GM19463 (cell line): Measurements from ENCODE around the gene NHLRC4.
A peak's percentile ranks its signal among the peaks of the same experiment; 100 is the strongest.

Experiments used
- ATAC-seq: cut with Tn5 transposase; IDR thresholded peaks from one replicate; pipeline ENCODE4 v1.9.1; 2021; ENCODE audit warnings: mild to moderate bottlenecking, moderate library complexity; ENCODE audit not compliant: unreplicated experiment

Gene NHLRC4

DNA sequence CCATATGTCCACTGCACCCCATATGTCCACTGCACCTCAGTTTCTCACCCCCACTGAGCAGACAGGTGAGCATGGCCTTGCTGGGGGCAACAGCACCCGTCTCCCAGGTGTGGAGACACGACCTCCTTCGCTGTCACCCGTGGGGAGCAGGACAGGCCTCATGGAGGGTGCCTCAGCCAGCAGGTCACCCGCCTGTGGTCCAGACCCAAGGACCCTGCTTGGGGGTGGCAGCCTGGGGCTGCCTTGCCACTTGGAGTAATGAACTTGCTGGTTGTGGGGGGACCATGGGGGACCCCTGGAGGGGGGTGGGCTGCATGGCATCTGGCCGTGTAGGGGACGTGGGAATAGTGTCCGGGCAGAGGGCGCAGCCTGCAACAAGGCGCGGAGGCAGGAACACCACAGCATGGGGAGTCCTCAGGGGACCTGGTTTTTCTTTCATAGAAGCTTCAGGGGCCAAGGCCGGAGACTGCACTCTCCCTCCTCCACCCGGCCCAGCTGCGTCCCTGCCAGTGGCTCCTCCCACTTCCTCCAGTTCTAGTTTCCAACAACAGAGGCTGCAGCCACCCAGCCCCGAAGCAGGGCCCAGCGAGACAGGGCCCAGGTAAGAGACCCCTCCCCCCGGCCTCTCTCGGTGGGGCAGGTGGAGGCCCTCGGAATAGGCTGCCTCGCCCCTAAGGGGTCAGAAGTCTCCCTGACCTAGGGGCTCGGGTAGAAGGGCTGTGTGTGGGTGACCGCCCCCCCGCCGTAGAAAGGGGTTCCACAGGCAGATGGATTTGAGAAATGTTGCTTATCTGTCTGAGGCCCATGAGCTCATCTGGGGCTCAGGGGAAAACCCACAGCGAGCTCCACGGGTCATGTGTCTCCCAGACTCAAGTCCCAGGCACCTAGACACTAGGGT is at the start of gene NHLRC4:
TSS of gene NHLRC4 (plus strand) at position 531 of the 898 bp plus-strand sequence. CDS start 1,043 bp downstream, outside the sequence.
- peak; percentile 53 for ATAC-seq

GRCh38 chr16:518858-519257 is 47.9 kb upstream of the NHLRC4 start:
- no peak for ATAC-seq

GRCh38 chr16:519425-519824 is 47.4 kb upstream of the NHLRC4 start:
- no peak for ATAC-seq

GRCh38 chr16:519841-520687 is 46.7 kb upstream of the NHLRC4 start:
- no peak for ATAC-seq

DNA sequence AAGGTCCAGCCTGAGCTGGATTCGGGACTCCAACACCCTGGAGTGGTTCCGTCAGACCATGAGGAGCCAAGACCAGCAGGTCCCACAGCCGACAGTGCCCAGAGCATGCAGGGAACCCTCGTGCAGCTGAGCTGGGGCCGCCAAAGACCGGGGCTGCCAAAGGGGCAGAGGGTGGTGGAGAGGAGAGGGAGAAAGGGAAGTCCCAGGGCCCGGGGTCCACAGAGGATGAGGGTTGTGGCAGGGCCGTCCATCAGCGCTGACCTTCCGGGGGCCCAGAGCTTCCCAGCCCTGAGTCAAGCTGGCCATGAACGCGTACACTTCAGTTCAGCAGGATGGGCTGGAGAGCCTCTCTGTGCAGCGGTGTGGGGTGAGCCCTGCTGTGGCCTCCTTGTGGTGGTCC is 46.0 kb upstream of the NHLRC4 start:
- no peak for ATAC-seq

DNA sequence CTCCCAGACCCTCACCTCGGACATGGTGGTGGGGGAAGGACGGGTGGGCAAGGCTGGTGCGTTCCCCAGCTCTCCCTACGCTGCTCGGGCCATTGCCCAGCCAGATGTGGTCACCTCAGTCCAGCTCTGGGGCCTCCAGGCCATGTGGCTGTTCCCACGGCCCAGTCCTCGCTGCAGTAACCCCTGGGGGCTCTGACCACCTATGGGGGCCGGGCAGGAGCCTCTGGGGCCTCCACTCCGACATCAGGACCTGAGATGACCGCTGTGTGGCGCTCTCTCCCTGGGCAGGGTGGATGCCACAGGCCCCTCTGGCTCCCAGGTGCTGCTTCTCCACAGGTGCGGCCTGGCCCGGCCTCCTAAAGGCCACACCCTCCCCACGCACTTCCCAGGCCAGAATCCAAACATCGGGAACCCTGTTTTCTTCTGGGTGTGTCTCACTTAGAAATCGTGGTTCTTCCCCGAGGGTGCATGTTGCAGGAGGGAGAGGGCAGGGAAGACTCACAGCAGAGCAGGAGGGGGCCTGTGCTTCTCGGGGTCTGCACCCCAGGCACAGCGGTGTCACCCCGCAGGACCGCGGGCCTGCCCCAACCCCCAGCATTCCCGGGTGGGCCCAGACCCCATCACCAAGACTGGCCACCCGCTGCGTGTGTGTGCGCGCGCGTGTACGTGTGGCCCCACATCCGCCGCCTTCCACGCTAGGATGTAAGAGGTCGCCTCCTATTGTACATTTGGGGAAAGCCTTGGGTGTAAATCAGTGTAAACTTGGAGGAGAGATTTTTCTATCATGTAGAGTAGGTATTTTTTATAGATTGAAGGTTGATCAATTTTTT is 45.2 kb upstream of the NHLRC4 start:
- no peak for ATAC-seq

DNA sequence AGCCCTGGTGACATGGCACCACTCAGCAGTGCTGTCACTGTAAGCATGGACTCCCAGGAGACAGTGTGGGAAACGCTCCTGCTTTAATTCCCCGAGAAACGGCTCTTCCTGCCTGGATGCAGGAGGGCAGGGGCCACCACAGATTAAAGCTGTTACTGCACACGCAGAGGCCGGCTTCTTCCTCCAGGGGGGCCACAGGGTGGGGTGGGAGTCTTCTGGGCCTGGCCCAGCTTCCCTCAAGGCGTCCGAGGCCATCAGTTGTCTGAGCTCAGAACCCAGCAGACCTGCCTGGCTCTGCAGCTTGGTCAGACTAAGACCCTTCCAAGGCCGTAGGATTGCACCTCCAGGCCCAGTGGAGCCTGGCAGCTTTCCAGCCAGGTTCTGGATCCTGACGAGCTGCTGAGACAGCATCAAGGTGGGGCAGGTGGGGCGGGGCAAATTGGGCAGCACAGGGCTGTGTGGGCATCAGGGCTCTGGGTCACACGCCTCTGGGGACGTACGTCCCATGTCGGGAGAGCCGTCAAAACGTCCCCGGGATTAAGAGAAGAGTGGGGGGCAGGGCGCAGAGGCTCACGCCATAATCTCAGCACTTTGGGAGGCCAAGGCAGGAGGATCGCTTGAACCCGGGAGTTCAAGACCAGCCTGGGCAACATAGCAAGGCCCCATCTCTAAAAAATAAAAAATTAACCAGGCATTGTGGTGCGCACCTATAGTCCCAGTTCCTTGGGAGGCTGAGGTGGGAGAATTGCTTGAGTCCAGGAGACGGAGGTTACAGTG is 44.3 kb upstream of the NHLRC4 start:
- no peak for ATAC-seq

DNA sequence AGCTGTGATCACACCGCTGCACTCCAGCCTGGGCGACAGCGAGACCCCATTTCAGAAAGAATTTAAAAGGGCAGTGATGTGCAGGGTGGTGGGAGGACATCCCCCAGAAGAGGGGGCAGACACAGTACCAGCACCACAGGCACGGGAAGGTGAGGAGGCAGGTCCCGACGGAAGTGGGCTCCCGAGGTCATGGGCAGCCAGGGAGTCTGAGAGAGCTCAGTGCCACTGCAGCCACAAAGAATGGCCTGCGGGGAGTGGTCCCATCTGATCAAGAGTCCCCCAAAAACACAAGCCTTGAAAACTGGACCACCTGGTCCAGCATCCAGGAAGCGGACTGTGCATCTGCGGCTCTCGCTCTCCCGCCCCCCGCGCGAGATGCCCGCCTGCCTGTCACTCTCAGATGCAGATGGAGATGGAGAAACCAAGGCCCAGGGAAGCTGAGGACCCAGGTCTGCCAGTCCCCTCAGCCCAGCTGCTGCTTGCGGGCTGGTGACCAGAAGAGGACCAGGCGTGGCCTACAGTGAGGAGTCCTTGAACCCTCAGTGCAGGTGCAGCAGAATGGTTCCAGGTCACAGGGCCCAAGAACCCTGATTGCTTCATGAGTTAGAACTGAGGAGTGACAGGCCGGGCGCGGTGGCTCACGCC is 43.6 kb upstream of the NHLRC4 start:
- ATAC-seq: no peak

- no peak for ATAC-seq
Measured at GRCh38 chr16:524274-525040, 42.3 kb upstream of the NHLRC4 start.

DNA sequence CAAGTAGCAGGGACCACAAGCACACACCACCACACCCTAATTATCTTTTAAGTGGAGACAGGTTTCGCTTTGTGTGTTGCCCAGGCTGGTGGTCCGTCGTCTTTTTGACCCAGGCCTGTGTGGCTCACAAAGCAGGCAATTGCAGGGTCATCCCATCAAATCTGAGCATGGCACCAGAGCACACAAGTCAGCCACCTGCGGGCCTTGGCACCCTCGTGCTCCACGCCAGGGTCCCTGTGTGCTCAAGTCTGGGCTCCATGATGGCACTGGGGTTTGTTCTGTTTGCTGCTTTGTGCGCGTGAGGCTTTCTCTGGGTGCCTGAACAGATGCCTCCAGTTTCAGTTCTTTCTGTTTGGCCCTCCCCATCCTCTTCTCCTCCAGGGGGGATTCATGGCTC is 41.7 kb upstream of the NHLRC4 start:
- ATAC-seq: no peak

DNA sequence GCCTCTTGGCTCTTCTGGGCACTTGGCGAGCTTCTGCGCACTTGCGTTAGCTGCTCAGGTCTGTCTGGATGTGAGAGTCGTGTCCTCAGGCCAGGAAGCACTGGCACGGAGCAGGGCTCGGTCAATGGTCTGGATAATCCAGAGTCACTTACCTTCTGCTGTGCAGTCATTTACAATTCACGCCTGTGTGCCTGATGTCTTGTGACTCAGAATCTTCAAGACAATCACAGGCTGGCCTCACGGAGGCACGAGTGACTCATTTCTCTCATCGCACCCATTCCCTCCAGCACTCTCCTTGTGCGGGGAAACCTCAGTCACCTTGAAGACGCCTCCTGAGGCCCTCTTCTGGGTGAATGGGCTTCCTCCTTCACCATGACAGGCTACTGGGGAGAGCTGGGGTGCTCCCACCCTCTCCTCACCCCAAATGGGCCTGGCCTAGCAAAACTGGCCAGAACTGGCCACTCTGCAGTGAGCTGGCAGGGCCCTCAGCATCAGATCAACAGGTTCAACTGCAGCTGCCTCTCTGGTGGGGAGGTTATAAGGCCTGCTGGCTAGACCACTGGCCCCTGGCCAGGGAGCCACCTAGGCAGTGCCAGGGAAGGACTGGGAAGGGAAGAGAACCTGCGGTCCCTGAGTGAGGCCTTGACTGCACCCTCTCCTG is 41.2 kb upstream of the NHLRC4 start:
- no peak for ATAC-seq

- no peak for ATAC-seq
Measured at GRCh38 chr16:526181-527014, 40.4 kb upstream of the NHLRC4 start.

GRCh38 chr16:527015-527903 is 39.5 kb upstream of the NHLRC4 start, which contains the start of gene CAPN15:
Gene CAPN15 (plus strand): TSS chr16:527712. CDS start chr16:546839, 19,127 bp downstream.
- ATAC-seq: peak; percentile 70

DNA sequence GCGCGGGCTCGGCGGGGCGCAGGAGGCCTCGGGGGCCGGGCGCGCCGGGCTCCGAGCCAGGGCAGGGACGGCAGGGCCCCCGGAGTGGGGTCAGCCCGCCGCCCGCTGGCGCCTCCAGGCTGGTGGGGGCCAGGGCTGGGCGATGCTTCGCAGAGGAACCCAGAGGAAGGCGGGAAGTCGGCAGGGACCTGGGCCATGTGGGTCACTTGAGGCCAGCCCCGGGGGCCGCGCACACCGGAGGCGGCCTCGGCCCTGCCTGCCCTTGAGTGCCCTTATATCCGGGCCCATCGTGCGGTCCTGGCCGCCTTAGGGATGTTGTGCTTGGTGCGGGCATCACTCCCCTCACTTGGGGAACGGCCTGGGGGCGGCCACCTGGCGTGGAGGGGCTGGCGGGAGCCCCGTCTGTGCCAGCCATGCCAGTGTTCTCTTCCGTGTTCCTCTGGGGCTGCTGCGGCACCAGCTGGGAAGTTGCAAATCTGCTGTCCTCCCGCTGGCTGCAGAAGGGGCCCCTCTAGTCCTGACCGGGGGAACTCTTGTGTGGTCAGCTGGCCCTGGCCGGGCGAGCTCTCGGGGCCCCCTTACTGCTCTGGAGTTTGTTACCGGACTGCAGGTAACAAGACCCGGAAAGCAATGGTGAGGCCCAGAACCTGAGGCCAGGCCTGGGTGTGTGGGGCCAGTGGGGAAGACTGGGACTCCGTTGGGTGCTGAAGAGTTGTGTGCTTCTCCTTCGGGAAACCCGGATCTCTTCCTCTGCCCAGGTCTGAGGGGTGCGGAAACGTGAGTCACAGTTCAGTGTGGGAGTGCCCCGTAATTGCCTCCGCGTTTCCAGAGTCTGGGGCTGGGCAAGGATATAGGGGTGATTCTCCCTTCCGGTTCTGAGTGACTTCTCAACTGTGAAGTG is 38.4 kb upstream of the NHLRC4 start:
- ATAC-seq: no peak

DNA sequence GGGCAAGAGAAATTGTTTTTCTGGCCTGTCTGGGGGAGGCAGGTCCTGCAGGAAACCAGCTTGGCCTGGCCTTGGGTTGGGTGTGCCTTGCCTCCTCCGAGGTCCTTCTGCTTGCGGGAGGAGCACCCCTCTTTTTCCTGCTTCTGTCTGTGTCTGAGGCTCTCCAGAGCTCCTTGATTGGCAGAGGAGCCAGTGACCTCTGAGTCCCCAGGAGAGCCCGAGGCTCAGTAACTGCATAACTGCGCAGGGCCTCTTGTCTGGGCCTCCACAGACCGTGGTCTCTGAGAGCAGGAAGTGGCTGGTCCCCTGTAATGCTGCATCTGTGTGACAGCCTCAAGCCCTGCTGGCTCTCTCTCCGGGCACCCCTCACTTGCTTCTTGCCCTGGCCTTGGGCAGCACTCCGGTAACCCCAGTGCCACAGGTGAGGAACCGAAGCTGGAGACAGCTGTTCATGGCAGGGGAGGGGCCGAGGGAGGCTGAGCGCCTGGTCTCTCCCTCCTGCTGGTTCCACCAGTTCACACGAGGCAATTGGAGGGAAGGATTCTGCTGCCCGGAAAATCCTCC is 37.7 kb upstream of the NHLRC4 start:
- ATAC-seq: no peak
